GM19452 (cell line): ENCODE data around the gene SLAIN2.

Source experiments
- ATAC-seq: cut with Tn5 transposase; IDR thresholded peaks from one replicate; pipeline ENCODE4 v1.9.1; 2021; ENCODE audit not compliant: unreplicated experiment

SLAIN2 gene

GRCh38 chr4:48334236-48334635 lies 7.1 kb upstream of the SLAIN2 start:
- ATAC-seq = no peak

- no peak for ATAC-seq
These were observed 6.4 kb upstream of the SLAIN2 start for GRCh38 chr4:48334900-48335384.

GRCh38 chr4:48336146-48336870 lies 5.0 kb upstream of the SLAIN2 start:
- no peak for ATAC-seq

GRCh38 chr4:48337731-48338130 lies 3.6 kb upstream of the SLAIN2 start:
- ATAC-seq = no peak

GRCh38 chr4:48339642-48340041 lies 1.7 kb upstream of the SLAIN2 start:
- ATAC-seq = no peak

- peak; percentile 9 for ATAC-seq
These were observed 909 bp upstream of the SLAIN2 start for GRCh38 chr4:48340276-48340964.

GRCh38 chr4:48341776-48342605 lies 662 bp downstream of the SLAIN2 start:
- ATAC-seq = peak; percentile 14

- no peak for ATAC-seq
These were observed 1.2 kb downstream of the SLAIN2 start for GRCh38 chr4:48342606-48342880.

- no peak for ATAC-seq
These were observed 1.7 kb downstream of the SLAIN2 start for GRCh38 chr4:48343035-48343434.

- ATAC-seq = no peak
These were observed 2.2 kb downstream of the SLAIN2 start for GRCh38 chr4:48343551-48343950.

- ATAC-seq = no peak
These were observed 4.2 kb downstream of the SLAIN2 start for GRCh38 chr4:48345542-48345941.

- no peak for ATAC-seq
These were observed 5.3 kb downstream of the SLAIN2 start for GRCh38 chr4:48346594-48346993.

GRCh38 chr4:48347282-48347921 lies 6.1 kb downstream of the SLAIN2 start:
- ATAC-seq = no peak

- no peak for ATAC-seq
These were observed 9.5 kb downstream of the SLAIN2 start for GRCh38 chr4:48350871-48351270.

GRCh38 chr4:48352793-48353192 lies 11.5 kb downstream of the SLAIN2 start:
- no peak for ATAC-seq

GRCh38 chr4:48356355-48356754 lies 15.0 kb downstream of the SLAIN2 start:
- ATAC-seq = no peak

- no peak for ATAC-seq
These were observed 19.1 kb downstream of the SLAIN2 start for GRCh38 chr4:48360285-48361011.

- no peak for ATAC-seq
These were observed 19.7 kb downstream of the SLAIN2 start for GRCh38 chr4:48361012-48361400.

- ATAC-seq = no peak
These were observed 25.3 kb downstream of the SLAIN2 start for GRCh38 chr4:48366611-48367010.

- no peak for ATAC-seq
These were observed 25.7 kb downstream of the SLAIN2 start for GRCh38 chr4:48367016-48367415.

- ATAC-seq = no peak
These were observed 27.1 kb downstream of the SLAIN2 start for GRCh38 chr4:48368389-48368788.
